HepG2 (cell line): ENCODE data around the gene SYNGR4. TPM values are rescaled to one million over a fixed set of nuclear protein-coding genes. Genes with fewer than 3 reads are reported as not detected.

Experiments used
- FOXP1 ChIP-seq, 2 experiments: fragments of 450-650 bp in 1 of 2; IDR thresholded peaks; 2 replicates each; pipeline ENCODE4 v1.6.1; 2017 to 2018; ENCODE audit warnings: antibody characterized with exemption in 1 of 2
- MTA3 ChIP-seq: sonication (generic); formaldehyde crosslinking; IDR thresholded peaks from 2 replicates; pipeline ENCODE4 v1.4.0; 2020; ENCODE audit warnings: missing genetic modification reagents
- POLR2G ChIP-seq: fragments of 200-400 bp; formaldehyde crosslinking; IDR thresholded peaks from 2 replicates; pipeline ENCODE4 v1.6.1; 2018; ENCODE audit warnings: mild to moderate bottlenecking, low read depth, low read length, moderate library complexity
- RBAK ChIP-seq: sonication (generic); formaldehyde crosslinking; IDR thresholded peaks from 2 replicates; pipeline ENCODE4 v1.5.1; 2020; ENCODE audit warnings: mild to moderate bottlenecking, missing genetic modification reagents
- SOX6 ChIP-seq, 2 experiments: fragments of 450-650 bp in 1 of 2; sonication (generic) in 1 of 2; formaldehyde crosslinking in 1 of 2; IDR thresholded peaks; 2 replicates each; pipeline versions ENCODE4 v1.4.0 to v1.6.1; 2017 to 2020; ENCODE audit warnings: antibody characterized with exemption in 1 of 2, mild to moderate bottlenecking in 1 of 2, missing genetic modification reagents in 1 of 2
- ZNF800 ChIP-seq: sonication (generic); formaldehyde crosslinking; IDR thresholded peaks from 2 replicates; pipeline ENCODE4 v1.4.0; 2020; ENCODE audit warnings: missing genetic modification reagents
- ZSCAN20 ChIP-seq: sonication (generic); formaldehyde crosslinking; IDR thresholded peaks from 2 replicates; pipeline ENCODE4 v1.4.0; 2020; ENCODE audit warnings: missing genetic modification reagents, mild to moderate bottlenecking, borderline replicate concordance
- polyA plus RNA-seq, 8 experiments: library from polyadenylated mRNA; depleted of rRNA in 3 of 8; stranded (reverse) in 7 of 8; unstranded in 1 of 8; fragments of >200 nt; fragmentation: Illumina TruSeq in 4 of 8; extraction: Trizol in 4 of 8; gene quantifications; 2 replicates each; pipeline versions ENCODE4 v1.2.1 to v1.2.3, GENCODE V29; 2011 to 2016; ENCODE audit warnings: low read depth in 4 of 8, missing spikeins in 1 of 8, mixed read lengths in 1 of 8; ENCODE audit not compliant: insufficient read depth in 1 of 8
- total RNA-seq, 5 experiments: library from RNA; depleted of rRNA; stranded (reverse); fragments of >200 nt; fragmentation: Illumina TruSeq; extraction: Trizol; gene quantifications; 2 replicates each; pipeline ENCODE4 v1.2.3, GENCODE V29; 2016; ENCODE audit warnings: low read depth in 1 of 5
- TF ChIP-seq, protein P1 (sequence below): sonication (generic); formaldehyde crosslinking; IDR thresholded peaks from 2 replicates; pipeline ENCODE4 v1.8.1; 2022; ENCODE audit warnings: low read depth, mild to moderate bottlenecking, missing genetic modification reagents
- TF ChIP-seq, protein P2 (sequence below): sonication (generic); formaldehyde crosslinking; IDR thresholded peaks from 2 replicates; pipeline ENCODE4 v1.8.0; 2022; ENCODE audit warnings: mild to moderate bottlenecking, missing genetic modification reagents, moderate library complexity
- TF ChIP-seq, protein P3 (sequence below): sonication (generic); formaldehyde crosslinking; IDR thresholded peaks from 2 replicates; pipeline ENCODE4 v1.4.0; 2020; ENCODE audit warnings: missing genetic modification reagents

SYNGR4 gene
- total and polyA plus RNA-seq, 2 of the 13 experiments (the other 11 are each of a cell fraction or from before 2014, with no cell fraction given): not detected

DNA sequence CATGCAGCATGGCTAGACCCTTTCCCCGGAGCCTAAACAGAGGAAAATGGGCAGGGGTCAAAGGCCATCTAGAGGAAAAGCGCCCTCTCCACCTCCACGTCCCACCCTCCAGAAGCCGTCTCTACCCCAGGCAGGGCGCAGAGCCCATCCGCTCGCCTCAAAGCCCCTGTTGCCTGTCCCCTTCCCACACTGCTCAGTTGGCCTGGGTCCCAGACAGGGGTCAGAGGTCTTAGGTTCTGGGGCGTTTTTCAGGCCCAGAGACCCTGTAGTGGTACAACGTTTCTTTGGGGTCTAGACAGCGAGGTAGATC is 712 bp upstream of the SYNGR4 start (continued):
- TF ChIP-seq ZNF800 (no peak), ZSCAN20 (CRISPR knock-in tag) (0 out of 2 replicates have a peak, but pooled peaks have one; percentile 21), FOXP1 (IDR thresholded peaks at IDR 0.05) (no peak), FOXP1 (CRISPR knock-in tag; IDR thresholded peaks at IDR 0.05) (no peak), RBAK (no peak), SOX6 (IDR thresholded peaks at IDR 0.05) (no peak), SOX6 (CRISPR knock-in tag; IDR thresholded peaks at IDR 0.05) (no peak; the same call in 1 of the 2 replicates), POLR2G (no peak; the same call in 1 of the 2 replicates), MTA3 (CRISPR knock-in tag) (no peak)
- TF ChIP-seq, protein P1, sequence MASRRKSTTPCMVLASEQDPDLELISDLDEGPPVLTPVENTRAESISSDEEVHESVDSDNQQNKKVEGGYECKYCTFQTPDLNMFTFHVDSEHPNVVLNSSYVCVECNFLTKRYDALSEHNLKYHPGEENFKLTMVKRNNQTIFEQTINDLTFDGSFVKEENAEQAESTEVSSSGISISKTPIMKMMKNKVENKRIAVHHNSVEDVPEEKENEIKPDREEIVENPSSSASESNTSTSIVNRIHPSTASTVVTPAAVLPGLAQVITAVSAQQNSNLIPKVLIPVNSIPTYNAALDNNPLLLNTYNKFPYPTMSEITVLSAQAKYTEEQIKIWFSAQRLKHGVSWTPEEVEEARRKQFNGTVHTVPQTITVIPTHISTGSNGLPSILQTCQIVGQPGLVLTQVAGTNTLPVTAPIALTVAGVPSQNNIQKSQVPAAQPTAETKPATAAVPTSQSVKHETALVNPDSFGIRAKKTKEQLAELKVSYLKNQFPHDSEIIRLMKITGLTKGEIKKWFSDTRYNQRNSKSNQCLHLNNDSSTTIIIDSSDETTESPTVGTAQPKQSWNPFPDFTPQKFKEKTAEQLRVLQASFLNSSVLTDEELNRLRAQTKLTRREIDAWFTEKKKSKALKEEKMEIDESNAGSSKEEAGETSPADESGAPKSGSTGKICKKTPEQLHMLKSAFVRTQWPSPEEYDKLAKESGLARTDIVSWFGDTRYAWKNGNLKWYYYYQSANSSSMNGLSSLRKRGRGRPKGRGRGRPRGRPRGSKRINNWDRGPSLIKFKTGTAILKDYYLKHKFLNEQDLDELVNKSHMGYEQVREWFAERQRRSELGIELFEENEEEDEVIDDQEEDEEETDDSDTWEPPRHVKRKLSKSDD (CRISPR knock-in tag): no peak
- TF ChIP-seq, protein P2, sequence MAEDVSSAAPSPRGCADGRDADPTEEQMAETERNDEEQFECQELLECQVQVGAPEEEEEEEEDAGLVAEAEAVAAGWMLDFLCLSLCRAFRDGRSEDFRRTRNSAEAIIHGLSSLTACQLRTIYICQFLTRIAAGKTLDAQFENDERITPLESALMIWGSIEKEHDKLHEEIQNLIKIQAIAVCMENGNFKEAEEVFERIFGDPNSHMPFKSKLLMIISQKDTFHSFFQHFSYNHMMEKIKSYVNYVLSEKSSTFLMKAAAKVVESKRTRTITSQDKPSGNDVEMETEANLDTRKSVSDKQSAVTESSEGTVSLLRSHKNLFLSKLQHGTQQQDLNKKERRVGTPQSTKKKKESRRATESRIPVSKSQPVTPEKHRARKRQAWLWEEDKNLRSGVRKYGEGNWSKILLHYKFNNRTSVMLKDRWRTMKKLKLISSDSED (CRISPR knock-in tag): no peak
- TF ChIP-seq, protein P3, sequence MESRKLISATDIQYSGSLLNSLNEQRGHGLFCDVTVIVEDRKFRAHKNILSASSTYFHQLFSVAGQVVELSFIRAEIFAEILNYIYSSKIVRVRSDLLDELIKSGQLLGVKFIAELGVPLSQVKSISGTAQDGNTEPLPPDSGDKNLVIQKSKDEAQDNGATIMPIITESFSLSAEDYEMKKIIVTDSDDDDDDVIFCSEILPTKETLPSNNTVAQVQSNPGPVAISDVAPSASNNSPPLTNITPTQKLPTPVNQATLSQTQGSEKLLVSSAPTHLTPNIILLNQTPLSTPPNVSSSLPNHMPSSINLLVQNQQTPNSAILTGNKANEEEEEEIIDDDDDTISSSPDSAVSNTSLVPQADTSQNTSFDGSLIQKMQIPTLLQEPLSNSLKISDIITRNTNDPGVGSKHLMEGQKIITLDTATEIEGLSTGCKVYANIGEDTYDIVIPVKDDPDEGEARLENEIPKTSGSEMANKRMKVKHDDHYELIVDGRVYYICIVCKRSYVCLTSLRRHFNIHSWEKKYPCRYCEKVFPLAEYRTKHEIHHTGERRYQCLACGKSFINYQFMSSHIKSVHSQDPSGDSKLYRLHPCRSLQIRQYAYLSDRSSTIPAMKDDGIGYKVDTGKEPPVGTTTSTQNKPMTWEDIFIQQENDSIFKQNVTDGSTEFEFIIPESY (CRISPR knock-in tag): 0 out of 2 replicates have a peak, but pooled peaks have one; percentile 12
